NCI-H82 (cell line): ENCODE data around the gene ERI3.

ENCODE experiments used
- DNase-seq: peaks from one replicate; lab custom pipeline; 2025; lab: John Stamatoyannopoulos, UW

ERI3 gene

DNA sequence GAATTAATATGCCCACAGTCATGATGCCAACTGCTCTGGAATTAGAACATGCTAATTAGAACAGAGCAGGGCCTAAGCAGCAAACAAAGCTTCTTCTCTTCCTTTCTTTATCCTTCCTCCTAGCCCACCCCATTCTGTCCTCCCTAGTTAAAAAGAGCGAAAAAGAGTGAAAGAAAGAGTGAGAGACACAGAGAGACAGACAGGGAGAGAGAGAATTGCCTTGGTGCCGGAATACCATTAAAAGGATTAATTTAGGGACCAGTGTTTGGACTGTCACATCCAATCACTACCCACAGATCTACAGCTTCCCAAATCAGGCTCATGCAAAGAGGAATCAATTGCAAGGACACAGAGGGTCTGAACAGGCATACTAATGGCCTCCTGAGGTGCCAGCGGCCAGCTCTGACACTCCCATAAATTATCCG is 7.0 kb downstream of the ERI3 start:
- peak; percentile 72 for DNase-seq

- DNase-seq: no peak
Observed at GRCh38 chr1:44347280-44347679, 7.8 kb downstream of the ERI3 start.

GRCh38 chr1:44346878-44347277 is 8.2 kb downstream of the ERI3 start:
- DNase-seq: no peak

DNA sequence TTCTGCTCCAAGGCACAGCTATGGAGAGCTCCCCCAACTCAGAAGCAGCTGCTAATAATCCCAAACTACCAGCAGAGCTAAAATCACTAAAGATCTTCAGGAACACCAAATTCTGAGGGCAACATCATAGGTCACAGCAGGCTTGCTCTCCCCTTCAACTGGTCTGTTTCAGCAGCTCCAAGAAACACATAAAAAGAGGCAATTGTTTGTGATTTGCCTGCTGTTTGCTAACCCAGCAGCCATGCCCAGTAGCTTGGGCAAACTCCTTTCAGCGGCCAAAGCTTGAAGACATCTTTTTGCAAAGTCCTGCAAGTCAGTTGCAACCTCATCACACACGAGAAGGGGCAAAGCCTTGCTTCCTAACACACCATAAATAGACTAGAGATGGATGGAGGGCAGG is 8.9 kb downstream of the ERI3 start:
- DNase-seq: no peak

DNA sequence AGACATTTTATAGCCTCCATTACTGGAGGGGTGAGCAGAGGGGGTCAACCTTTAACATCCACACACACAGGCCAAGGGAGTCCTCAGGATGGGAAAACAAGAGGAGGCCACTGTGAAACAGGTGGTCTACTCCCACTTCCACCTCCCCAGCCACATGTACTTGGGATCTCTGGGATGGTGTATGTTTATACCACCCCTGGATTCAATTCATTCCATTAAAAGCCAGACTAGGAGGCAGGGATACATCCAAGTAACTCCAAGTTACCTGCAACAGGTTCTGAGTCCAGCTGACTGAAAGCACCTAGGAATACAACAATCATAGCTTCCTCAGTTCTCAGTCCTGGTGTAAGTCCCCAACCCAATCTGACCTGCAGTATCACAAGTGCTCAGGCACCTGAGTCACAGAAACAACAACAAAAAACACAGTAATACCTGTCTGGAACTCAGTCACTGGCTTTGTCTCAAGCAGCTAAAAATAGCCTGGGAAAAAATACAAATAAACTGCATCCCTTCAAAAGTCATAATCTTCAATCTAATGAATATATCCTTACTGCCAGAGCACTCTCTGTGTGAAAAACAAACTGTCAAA is 9.8 kb downstream of the ERI3 start:
- DNase-seq: no peak

DNA sequence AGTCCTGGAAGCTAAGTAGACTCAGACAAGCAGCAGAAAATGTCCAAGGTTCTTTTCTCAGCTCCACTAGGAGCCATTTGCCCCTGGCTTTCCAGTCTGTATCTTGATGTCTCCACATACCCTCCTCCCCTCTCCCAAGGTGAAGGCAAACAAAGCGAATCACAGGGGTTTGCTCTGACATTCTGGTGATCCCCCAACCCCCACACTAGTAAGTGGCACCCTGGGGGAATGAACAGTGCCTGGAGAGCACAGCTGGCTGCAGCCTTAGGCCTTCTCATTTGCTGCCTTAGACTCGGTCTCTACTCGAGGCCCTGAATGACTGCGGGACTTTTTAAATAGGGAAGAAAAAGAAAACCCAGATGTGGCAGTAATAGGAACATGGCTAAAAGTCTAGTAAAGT is 15.3 kb downstream of the ERI3 start:
- DNase-seq: no peak

GRCh38 chr1:44338136-44338535 is 16.9 kb downstream of the ERI3 start:
- DNase-seq: no peak

DNA sequence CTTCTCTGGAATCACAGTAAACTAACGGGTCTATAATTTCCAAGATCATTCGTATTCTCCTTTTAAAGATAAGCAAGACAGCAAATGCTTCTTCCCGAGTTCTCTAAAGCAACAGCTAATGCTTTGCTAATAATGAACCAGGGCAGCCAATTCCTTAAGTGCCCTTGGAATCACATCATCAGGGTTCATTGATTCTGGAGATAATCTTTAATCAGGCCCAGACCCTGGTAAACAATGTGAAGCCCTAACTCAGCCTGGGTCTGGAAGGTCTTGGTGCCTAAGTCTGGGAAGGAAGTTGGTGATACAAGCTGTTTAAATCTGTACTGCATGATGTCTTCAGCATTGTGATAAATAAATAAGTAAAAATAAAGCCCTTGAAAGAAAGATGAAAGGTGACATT is 18.4 kb downstream of the ERI3 start:
- peak; percentile 28 for DNase-seq

- no peak for DNase-seq
Observed at GRCh38 chr1:44334968-44335367, 20.1 kb downstream of the ERI3 start.

DNA sequence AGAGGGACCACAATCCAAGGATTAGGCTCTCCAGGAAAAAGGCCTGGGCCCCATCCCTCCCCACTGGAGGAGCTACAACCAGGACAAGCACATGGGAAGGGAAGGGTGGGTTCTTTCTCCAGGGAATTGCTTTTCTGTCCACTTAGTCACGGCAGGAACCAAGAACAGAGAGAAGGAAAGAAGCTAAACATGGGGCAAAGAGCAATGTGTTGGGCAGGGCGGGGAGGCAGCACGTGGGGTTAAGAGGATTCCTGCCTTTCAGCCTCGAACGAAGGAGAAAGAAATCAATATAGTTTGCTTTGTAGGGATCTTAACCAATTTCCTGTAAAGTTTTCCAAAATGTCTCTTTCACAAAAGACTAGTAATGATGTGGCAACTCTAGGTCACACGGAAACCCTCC is 21.7 kb downstream of the ERI3 start:
- no peak for DNase-seq

- no peak for DNase-seq
Observed at GRCh38 chr1:44332505-44332904, 22.6 kb downstream of the ERI3 start.

DNA sequence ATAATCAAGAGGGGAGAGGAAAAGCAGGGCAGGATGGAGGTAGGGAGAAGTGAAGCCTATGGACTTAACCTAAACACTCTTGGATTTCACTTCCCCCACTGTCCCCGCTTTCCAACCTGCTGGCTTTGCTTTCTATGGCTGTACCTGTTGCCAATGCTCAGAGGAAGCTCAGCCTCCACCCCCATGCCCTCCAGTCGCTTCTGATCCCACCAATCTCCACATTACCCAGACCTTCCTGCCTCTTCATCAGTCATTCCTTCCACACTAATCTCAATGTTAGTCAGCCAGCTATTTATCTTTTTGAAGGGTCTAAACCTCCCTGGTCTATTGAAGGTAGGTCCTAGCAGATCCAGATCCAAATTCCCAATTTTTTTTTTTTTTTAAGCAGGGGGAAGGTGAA is 24.1 kb downstream of the ERI3 start:
- DNase-seq: no peak

DNA sequence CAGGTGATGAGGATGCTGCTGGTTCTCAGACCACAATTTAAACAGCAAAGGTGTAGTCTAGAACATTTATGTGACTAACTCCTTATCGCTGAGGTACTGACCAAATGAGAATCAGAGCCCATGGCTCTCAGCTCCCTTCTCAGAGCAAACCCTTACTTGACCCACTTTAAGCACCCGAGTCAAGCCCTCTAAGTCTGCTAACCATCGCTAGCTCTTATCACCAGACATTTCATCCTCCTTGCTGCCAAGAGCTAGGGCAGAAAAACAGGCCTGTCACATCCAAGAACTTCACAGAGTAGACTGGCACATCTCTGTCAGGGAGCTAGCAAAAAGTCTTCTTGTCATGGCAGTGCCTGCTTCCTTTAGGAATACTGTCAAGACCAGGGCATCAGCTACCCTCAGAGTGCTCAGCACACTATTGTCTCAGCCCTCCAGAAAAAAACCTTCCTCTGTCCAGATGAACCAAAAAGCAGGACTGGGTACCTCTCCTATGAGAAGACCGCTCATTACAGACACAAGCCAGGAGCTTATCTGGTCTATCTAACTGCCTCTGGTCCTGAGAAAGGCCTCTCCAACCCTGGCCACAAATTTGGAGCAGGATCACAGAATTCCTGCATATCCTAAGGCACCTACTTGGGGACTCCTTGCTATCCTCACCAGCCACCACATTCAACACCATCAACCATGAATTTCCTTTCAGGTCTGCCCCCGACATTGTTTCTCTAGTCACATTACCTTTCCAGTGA is 26.2 kb downstream of the ERI3 start:
- no peak for DNase-seq

- DNase-seq: peak; percentile 88
Observed at GRCh38 chr1:44327679-44328491, 27.2 kb downstream of the ERI3 start.

DNA sequence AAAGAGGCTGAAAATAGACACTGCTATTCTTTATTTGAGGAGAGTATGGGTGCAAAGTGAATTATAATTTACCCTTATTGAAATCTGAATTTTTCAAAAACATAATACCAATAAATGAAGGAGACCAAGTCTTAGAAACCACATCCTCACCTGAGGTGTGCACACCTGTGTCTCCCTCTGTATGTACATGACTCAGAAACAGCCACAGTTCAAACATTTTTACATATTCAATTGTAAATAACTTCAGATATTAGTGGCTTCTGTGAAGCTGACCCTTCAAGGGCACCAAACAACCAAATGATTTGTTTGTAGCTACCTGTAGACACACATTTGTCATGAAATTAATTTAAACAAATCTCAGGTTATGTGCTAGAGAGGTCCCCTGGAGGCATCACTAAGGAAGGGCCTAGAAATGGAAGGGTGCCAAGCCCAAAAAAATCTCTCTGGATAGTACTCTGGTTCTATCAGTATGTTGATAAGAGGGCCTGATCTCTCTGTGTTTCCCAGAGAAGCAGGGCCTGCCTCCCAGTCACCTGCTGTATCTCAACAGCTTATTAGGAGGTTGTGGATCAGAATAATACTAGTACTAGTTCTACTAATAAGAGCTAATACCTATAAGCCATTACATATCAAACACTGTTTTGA is 28.1 kb downstream of the ERI3 start:
- no peak for DNase-seq

- no peak for DNase-seq
Observed at GRCh38 chr1:44326024-44326701, 28.9 kb downstream of the ERI3 start.

- no peak for DNase-seq
Observed at GRCh38 chr1:44323947-44324346, 31.1 kb downstream of the ERI3 start.

- DNase-seq: no peak
Observed at GRCh38 chr1:44322367-44322766, 32.7 kb downstream of the ERI3 start.

DNA sequence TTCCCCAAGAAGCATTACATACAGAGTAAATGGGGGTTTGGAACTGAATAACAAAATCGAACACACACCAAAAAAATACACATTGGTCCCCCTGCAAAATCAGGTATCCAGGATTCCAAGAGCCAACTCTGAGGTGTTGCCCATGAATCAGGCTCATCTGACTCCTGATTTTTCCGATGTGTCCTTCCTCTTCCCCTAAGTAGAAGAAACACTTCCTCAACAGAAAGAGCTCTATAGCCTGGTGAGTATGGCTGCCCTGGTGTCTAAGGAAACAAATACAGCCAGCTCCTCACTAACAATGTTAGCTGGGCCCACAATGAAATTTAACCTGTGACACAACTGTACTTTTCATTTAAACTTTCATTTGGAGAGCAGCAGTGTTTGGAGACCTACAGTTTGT is 33.6 kb downstream of the ERI3 start:
- DNase-seq: no peak

DNA sequence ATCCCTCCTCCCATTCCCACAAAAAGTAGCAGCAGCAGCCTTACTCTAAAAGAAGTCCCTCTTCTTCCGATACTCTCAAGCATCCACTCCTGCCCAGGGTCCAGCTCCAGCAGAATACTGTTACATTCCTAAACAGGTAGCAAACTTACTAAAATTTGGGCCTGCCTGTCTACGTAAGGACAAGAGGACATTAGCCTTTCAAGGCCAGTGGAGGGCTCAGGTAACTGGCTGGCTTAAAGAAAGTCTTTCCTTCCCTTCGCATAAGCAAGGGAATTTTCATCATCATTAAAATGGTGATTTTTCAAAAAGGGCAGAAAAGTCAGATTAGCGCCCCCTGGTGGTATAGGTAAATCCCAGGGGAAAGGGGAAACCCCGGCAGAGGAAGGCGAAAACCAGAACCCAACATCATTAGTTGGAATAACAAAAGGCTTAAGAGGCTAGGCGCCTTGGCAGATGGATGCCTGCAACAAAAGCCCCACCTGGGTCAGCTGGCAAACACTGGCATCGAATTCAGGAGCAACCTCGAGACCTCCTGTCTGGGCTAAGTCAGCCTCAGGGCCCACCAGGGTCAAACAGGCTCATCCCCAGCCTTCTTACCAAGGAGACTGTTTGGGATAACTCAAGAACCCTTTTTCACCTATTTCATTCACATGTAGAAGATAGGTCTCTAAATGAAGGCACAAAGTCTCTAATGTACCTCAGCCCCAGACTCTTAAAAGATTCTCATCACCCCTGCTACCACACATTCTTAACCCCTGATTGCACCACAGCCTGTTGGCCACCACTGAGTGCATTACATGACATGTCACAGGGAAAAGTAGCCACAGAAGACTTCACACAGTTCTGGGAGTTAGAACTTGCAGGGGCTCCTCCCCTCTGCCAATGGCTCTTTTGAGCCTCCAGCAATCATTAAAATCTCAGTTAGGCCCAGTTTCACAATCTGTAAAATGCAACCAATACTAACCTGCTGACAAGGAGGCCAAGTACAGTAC is 36.7 kb downstream of the ERI3 start:
- peak; percentile 74 for DNase-seq
